ENCODE data around the gene IQSEC1.

The IQSEC1 gene

DNA sequence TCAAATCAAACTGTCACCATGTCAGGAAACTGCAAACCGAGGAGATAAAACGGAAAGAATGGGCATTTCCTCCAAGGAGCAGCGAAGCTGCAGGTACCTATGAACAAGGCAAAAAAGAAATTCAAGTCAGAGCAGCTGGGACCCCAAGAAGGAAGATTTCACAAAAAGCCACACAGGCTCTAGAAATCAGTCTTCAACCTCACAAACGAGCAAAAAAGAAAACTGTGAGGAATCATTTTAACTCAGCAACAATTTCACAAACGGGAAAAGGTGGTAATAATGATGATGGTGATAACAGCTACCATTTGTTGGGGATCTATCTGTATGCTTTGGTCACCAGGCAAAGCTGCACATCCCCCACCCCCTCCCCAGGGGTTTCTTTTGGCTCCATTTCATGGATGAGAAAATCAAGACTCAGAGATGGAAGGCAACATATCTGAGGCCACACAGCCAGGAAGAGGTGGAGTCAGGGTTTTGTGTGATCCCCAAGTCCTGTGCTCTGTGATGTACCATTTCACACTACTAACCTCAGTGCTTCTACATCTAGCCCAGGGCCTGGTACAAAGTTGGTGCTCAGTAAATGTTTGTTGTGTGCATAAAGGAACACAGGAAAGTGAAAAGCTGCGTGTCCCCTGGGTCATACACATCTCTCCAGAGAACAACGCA is 109.9 kb downstream of the IQSEC1 start:
- peak; percentile 46 for FAIRE-seq
- no peak for TF ChIP-seq POLR2A (IDR thresholded peaks at IDR 0.05; ENCODE audit: low read depth, low read length)
- TF ChIP-seq TAF1 (IDR thresholded peaks at IDR 0.05; ENCODE audit: borderline replicate concordance, low read depth, low read length) = no peak
- TF ChIP-seq POLR2AphosphoS5 (IDR thresholded peaks at IDR 0.05; ENCODE audit: low read depth, low read length) = no peak
- no peak for DNase-seq (ENCODE audit: insufficient read length)

- no peak for FAIRE-seq
- no peak for TF ChIP-seq POLR2A (IDR thresholded peaks at IDR 0.05; ENCODE audit: low read depth, low read length)
- TF ChIP-seq POLR2AphosphoS5 (IDR thresholded peaks at IDR 0.05; ENCODE audit: low read depth, low read length) = no peak
- TF ChIP-seq TAF1 (IDR thresholded peaks at IDR 0.05; ENCODE audit: borderline replicate concordance, low read depth, low read length) = no peak
- DNase-seq (ENCODE audit: insufficient read length) = no peak
Measured at GRCh38 chr3:12962292-12962691, 110.9 kb downstream of the IQSEC1 start.

GRCh38 chr3:12961697-12962036 is 111.6 kb downstream of the IQSEC1 start:
- DNase-seq (ENCODE audit: insufficient read length) (no peak), FAIRE-seq (no peak)
- no peak for TF ChIP-seq POLR2AphosphoS5 (IDR thresholded peaks at IDR 0.05; ENCODE audit: low read depth, low read length)
- no peak for TF ChIP-seq TAF1 (IDR thresholded peaks at IDR 0.05; ENCODE audit: borderline replicate concordance, low read depth, low read length)
- TF ChIP-seq POLR2A (IDR thresholded peaks at IDR 0.05; ENCODE audit: low read depth, low read length) = no peak

GRCh38 chr3:12961007-12961696 is 112.1 kb downstream of the IQSEC1 start:
- FAIRE-seq (no peak), DNase-seq (ENCODE audit: insufficient read length) (no peak)
- TF ChIP-seq TAF1 (IDR thresholded peaks at IDR 0.05; ENCODE audit: borderline replicate concordance, low read depth, low read length) = no peak
- TF ChIP-seq POLR2A (IDR thresholded peaks at IDR 0.05; ENCODE audit: low read depth, low read length) = no peak
- no peak for TF ChIP-seq POLR2AphosphoS5 (IDR thresholded peaks at IDR 0.05; ENCODE audit: low read depth, low read length)

DNA sequence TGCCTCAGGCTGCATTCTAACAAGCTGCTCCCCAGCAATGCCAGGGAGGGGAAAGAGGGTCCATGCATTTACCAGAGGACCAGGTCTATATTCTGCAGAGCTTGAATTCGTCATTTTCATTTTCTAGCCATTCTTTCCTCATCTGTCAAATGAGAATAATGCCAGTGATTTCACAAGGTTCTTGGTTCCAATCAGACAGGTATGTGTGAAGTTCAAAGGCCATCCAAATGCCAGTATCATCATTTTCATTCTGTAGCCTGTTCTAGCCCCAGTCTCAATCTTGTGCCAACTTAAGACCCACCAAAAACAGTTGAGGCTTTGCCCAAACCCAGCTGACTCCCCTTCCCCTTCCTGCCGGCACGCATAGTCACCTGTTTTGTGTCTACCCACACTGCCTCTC is 112.7 kb downstream of the IQSEC1 start:
- DNase-seq (ENCODE audit: insufficient read length) (no peak), FAIRE-seq (no peak)
- TF ChIP-seq POLR2A (IDR thresholded peaks at IDR 0.05; ENCODE audit: low read depth, low read length) (no peak), POLR2AphosphoS5 (IDR thresholded peaks at IDR 0.05; ENCODE audit: low read depth, low read length) (no peak), TAF1 (IDR thresholded peaks at IDR 0.05; ENCODE audit: borderline replicate concordance, low read depth, low read length) (no peak)

DNA sequence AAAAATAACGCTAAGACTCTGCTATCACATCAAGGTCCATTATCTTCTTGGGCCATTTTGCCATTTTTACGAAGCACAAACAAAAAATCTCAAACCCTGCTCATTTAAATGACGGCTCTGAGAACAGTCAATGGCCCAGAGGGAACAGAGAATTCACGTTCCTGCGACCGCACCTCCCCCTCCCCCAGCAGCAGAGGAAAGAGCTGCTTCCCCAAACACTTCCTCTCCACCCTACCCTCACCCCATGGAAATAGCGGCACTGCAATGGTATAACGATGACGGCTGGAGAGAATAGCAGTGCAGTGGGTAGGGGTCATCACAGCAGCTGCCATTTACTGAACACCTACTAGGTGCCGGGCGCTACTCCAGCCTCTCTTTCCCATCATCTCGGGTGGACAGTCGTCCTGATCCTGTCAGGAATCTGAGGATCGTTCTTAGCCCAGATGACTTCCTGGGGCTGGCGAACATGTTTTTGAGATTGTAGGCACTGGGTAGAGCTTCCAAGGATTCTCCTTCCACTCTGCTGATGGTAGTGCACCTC is 113.3 kb downstream of the IQSEC1 start:
- DNase-seq (ENCODE audit: insufficient read length) = no peak

DNA sequence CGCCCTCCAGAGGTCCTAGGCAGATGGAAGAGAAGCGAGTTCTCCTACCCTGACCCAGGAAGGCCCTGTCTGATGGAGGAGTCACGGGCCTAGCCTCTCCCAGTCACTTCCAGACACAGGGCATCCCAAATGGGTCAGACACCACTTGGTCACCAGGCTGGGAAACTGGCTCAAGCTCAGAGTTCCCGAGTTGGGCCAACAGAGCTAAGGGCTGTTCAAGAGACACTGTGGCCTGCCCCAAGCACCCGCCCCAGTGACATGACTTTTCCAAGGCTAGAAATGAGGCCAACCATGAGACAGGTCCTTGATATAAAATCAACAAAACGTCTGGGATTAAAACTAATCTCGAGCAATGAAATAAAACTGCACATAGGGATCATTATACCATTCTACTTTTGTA is 113.8 kb downstream of the IQSEC1 start:
- DNase-seq (ENCODE audit: insufficient read length) = no peak
- TF ChIP-seq TAF1 (IDR thresholded peaks at IDR 0.05; ENCODE audit: borderline replicate concordance, low read depth, low read length) (no peak), POLR2AphosphoS5 (IDR thresholded peaks at IDR 0.05; ENCODE audit: low read depth, low read length) (no peak), POLR2A (IDR thresholded peaks at IDR 0.05; ENCODE audit: low read depth, low read length) (no peak)
- no peak for FAIRE-seq

More for the DNA sequence above, 113.3 kb downstream of the IQSEC1 start:
- TF ChIP-seq POLR2AphosphoS5 (IDR thresholded peaks at IDR 0.05; ENCODE audit: low read depth, low read length) = no peak
- TF ChIP-seq POLR2A (IDR thresholded peaks at IDR 0.05; ENCODE audit: low read depth, low read length) = no peak
- no peak for TF ChIP-seq TAF1 (IDR thresholded peaks at IDR 0.05; ENCODE audit: borderline replicate concordance, low read depth, low read length)
- peak; percentile 53 for FAIRE-seq

DNA sequence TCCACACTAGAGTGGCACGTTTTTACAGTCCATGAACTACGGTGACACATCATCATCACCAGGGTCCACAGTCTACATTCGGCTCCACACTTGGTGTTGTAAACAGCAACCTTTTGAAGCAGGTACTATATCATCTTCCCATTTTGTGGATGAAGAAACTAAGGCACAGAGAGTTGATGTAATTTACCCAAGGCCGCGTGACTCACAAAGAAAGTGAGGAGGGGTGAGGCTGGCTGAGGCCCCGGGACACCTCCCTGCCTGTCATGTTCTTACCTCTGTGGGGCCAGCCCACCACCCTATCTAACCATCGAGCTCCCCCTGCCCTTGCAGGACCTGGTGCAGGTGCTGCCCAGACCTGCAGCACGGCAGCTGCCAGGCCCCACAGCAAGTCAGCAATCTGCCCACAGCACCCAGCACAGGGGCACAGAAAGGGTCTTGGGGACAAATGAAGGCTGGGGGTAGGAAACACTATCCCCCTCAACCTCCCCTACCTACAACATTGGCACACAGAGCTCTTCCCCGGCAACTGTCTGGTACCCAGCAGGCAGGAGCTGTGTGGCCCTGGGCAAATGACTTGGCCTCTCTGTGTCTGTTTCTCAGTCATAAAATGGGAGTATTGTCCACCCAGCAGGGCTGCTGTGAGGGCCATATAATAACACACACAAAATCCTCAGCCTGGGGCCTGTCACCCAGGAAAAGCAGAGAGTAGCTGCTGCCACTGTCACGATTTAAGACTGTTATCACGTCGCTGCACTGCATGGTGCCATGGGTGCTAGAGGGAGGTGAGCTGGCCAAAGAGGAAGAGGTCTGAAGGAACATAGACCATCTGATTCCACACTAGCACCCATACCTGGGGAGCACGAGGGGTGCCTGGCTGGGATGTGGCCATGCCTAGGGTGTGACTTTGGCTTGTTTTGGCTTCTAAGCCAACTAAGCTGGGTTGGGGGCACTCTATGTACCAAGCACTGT is 115.1 kb downstream of the IQSEC1 start:
- TF ChIP-seq POLR2A (IDR thresholded peaks at IDR 0.05; ENCODE audit: low read depth, low read length) (no peak), POLR2AphosphoS5 (IDR thresholded peaks at IDR 0.05; ENCODE audit: low read depth, low read length) (no peak), TAF1 (IDR thresholded peaks at IDR 0.05; ENCODE audit: borderline replicate concordance, low read depth, low read length) (no peak)
- DNase-seq (ENCODE audit: insufficient read length) = no peak
- no peak for FAIRE-seq

DNA sequence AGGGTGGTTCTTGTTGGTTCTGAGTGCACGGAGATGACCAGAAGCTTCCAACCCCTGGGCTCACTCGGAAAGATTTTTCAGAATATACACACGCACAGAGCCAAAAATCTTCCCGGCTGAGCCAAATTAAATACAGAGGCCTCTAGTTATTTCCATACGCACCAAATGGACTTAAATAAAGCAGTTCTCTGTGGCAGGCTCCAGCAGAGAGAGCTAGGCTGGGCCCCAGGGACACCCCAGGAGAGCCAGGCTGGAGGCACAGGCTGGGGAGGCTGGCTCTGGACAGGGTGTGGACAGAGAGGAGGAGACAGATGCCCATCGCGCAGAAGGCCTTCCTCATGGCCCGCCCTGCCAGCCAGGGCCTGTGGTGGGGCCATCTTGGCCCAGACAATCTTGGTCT is 115.9 kb downstream of the IQSEC1 start:
- FAIRE-seq = no peak
- DNase-seq (ENCODE audit: insufficient read length) = no peak
- no peak for TF ChIP-seq POLR2AphosphoS5 (IDR thresholded peaks at IDR 0.05; ENCODE audit: low read depth, low read length)

DNA sequence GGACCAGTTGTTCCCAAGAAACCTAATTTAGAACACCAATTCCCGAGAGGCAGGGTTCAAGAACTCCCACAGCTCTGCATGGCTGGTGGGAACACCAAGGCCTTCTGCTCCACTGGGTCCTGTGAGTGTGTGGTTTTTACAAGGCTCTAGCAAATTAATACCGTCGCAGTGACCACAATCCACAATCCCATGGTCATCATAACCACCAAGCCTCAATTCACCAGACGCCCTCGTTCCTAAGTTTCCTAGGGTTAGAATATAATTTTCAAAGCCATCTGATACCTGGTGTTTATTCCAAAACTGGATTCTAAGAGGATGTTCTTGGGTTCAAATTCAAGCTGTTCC is 116.9 kb downstream of the IQSEC1 start:
- no peak for TF ChIP-seq TAF1 (IDR thresholded peaks at IDR 0.05; ENCODE audit: borderline replicate concordance, low read depth, low read length)
- no peak for TF ChIP-seq POLR2A (IDR thresholded peaks at IDR 0.05; ENCODE audit: low read depth, low read length)
- TF ChIP-seq POLR2AphosphoS5 (IDR thresholded peaks at IDR 0.05; ENCODE audit: low read depth, low read length) = no peak
- DNase-seq (ENCODE audit: insufficient read length) (no peak), FAIRE-seq (no peak)

DNA sequence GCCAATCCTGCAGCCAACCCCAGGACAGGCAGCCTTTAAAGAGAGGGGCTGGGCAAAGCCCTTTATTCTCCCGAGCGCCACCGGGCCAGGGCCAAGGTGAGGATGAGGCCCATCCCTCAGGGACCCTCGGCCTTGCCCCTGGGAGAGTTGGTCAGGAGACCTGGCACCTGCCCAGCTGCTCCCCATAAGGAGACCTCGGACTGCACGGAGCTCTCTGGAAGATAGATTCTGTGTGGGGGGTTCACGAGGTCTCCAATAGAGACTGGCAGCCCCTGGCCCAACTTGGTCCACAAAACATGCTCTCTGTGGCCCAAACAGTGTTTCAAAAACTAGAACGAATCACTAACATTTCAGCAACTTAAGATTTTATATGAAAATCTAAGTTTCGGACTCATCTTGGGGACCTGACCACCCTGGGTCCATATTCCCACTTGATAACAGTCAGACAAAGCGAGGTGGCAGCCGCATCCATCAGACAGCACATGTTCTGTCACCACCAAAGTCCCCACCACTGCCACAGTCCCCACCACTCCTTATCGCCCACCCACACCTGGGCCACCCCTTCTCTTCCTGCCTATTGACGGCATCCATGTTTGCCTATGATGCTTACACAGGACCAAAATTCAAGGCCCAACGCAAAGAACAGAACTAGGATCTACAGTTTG is 117.4 kb downstream of the IQSEC1 start:
- TF ChIP-seq POLR2AphosphoS5 (IDR thresholded peaks at IDR 0.05; ENCODE audit: low read depth, low read length) (no peak), TAF1 (IDR thresholded peaks at IDR 0.05; ENCODE audit: borderline replicate concordance, low read depth, low read length) (no peak), POLR2A (IDR thresholded peaks at IDR 0.05; ENCODE audit: low read depth, low read length) (no peak)
- FAIRE-seq (no peak), DNase-seq (ENCODE audit: insufficient read length) (no peak)

All from GM12892 (cell line).